HCT116 (cell line): ENCODE measurements around the gene SLC7A7. TPM values are rescaled to one million over a fixed set of nuclear protein-coding genes. Genes with fewer than 3 reads are reported as not detected.

Source experiments
- ATAC-seq: fragments of 200-7000 bp; cut with Tn5 transposase; 2 replicates; pipeline ENCODE4 v1.9.1; 2020; ENCODE audit warnings: mild to moderate bottlenecking, moderate library complexity
- BruUV-seq: library from RNA; stranded (reverse); fragments of 400-500 nt; replicated peaks from 2 replicates; lab custom pipeline; 2021; lab: Mats Ljungman, UMichigan
- CTCF ChIA-PET: fragments of 300-600 bp; sonication (Branson Sonifier 250); formaldehyde crosslinking; loops from one replicate; lab custom pipeline; 2021; ENCODE audit warnings: antibody characterized with exemption; lab: Charles Lee
- POLR2A ChIA-PET: fragments of 300-600, 350-600 bp; sonication (Branson Sonifier 250); formaldehyde crosslinking; loops from one replicate; lab custom pipeline; 2021; ENCODE audit warnings: antibody characterized with exemption; lab: Charles Lee
- RAD21 ChIA-PET, 2 experiments: fragments of 300-600 bp; sonication (Branson Sonifier 250); formaldehyde crosslinking; loops; one replicate each; lab custom pipeline; 2023; ENCODE audit warnings: low total read pairs in 2 of 2; ENCODE audit not compliant: uncharacterized antibody in 2 of 2, unreplicated experiment in 2 of 2, low non-redundant PET in 1 of 2; lab: Charles Lee
- DNase-seq: peaks from one replicate; pipeline ENCODE4 v3.0.0-alpha.2; 2010; ENCODE audit warnings: low read depth, low spot score
- H2AFZ ChIP-seq: fragments of 200-600 bp; shearing (Covaris generic), sonication (generic); 2 replicates; pipeline ENCODE4 v1.6.1; 2017; ENCODE audit warnings: low read depth, mixed run types, mixed read lengths, antibody characterized with exemption, low read length; ENCODE audit not compliant: poor library complexity, severe bottlenecking
- H3K27ac ChIP-seq: 2 replicates; pipeline ENCODE4 v1.5.1; 2012; ENCODE audit warnings: low read depth, low read length
- H3K27me3 ChIP-seq: fragments of 200-600 bp; sonication (generic); 2 replicates; pipeline ENCODE4 v1.6.1; 2016; ENCODE audit warnings: mixed run types, low read length, mixed read lengths; ENCODE audit not compliant: insufficient read depth
- H3K36me3 ChIP-seq, 2 experiments: fragments of 200-500 bp in 1 of 2; fragments of 200-600 bp in 1 of 2; sonication (Bioruptor generic) in 1 of 2; sonication (generic) in 1 of 2; 2 replicates each; pipeline versions ENCODE4 v1.5.1 to v1.6.1; 2014 to 2016; ENCODE audit warnings: low read length in 2 of 2, inconsistent platforms in 1 of 2, mixed read lengths in 1 of 2, mixed run types in 1 of 2; ENCODE audit not compliant: insufficient read depth in 2 of 2, control insufficient read depth in 1 of 2
- H3K4me1 ChIP-seq, 2 experiments: fragments of 200-600 bp in 1 of 2; sonication (generic) in 1 of 2; 2 replicates each; pipeline versions ENCODE4 v1.5.1 to v1.6.1; 2012 to 2017; ENCODE audit warnings: low read length in 2 of 2, inconsistent platforms in 1 of 2, mild to moderate bottlenecking in 1 of 2, mixed read lengths in 1 of 2, mixed run types in 1 of 2, moderate library complexity in 1 of 2; ENCODE audit not compliant: insufficient read depth in 2 of 2, control insufficient read depth in 1 of 2
- H3K4me2 ChIP-seq: fragments of 200-600 bp; sonication (generic); 2 replicates; pipeline ENCODE4 v1.6.1; 2017; ENCODE audit warnings: mixed run types, low read length, mixed read lengths
- H3K4me3 ChIP-seq, 2 experiments: fragments of 200-600 bp in 1 of 2; sonication (generic) in 1 of 2; replicated peaks in 1 of 2; 2 replicates each; pipeline ENCODE4 v1.5.1; 2011 to 2016; ENCODE audit warnings: low read length in 2 of 2, control low read depth in 1 of 2, low read depth in 1 of 2, mild to moderate bottlenecking in 1 of 2, mixed read lengths in 1 of 2, mixed run types in 1 of 2
- H3K79me2 ChIP-seq: fragments of 200-600 bp; sonication (generic); 2 replicates; pipeline ENCODE4 v1.6.1; 2017; ENCODE audit warnings: mild to moderate bottlenecking, mixed run types, low read length, moderate library complexity, mixed read lengths; ENCODE audit not compliant: insufficient read depth
- H3K9ac ChIP-seq: fragments of 200-600 bp; sonication (generic); 2 replicates; pipeline ENCODE4 v1.6.1; 2016; ENCODE audit warnings: low read length, mixed read lengths
- H3K9me2 ChIP-seq: fragments of 200-600 bp; sonication (generic), shearing (Covaris generic); 2 replicates; pipeline ENCODE4 v1.6.1; 2017; ENCODE audit warnings: mixed run types, mild to moderate bottlenecking, moderate library complexity; ENCODE audit not compliant: insufficient read depth
- H3K9me3 ChIP-seq, 2 experiments: fragments of 200-500 bp in 1 of 2; fragments of 200-600 bp in 1 of 2; sonication (Bioruptor generic) in 1 of 2; sonication (generic) in 1 of 2; 2 replicates each; pipeline ENCODE4 v1.6.1; 2014 to 2017; ENCODE audit warnings: low read length in 2 of 2, mixed read lengths in 2 of 2, inconsistent platforms in 1 of 2, low read depth in 1 of 2, mild to moderate bottlenecking in 1 of 2, mixed run types in 1 of 2, moderate library complexity in 1 of 2; ENCODE audit not compliant: control insufficient read depth in 1 of 2, insufficient read depth in 1 of 2
- H4K20me1 ChIP-seq: fragments of 200-600 bp; sonication (generic), shearing (Covaris generic); 2 replicates; pipeline ENCODE4 v1.6.1; 2017; ENCODE audit warnings: mixed run types, mild to moderate bottlenecking, moderate library complexity; ENCODE audit not compliant: insufficient read depth
- CBX3 ChIP-seq: IDR thresholded peaks from 2 replicates; pipeline ENCODE4 v1.6.1; 2012; ENCODE audit warnings: low read depth
- CEBPB ChIP-seq: IDR thresholded peaks from 2 replicates; pipeline ENCODE4 v1.6.1; 2012; ENCODE audit warnings: low read depth
- EGR1 ChIP-seq: IDR thresholded peaks from 2 replicates; pipeline ENCODE4 v1.6.1; 2012; ENCODE audit warnings: low read depth
- EZH2 ChIP-seq: fragments of 200-600 bp; sonication (generic); IDR thresholded peaks from 2 replicates; pipeline ENCODE4 v1.6.1; 2017; ENCODE audit warnings: antibody characterized with exemption, mixed run types
- EZH2phosphoT487 ChIP-seq: fragments of 200-600 bp; IDR thresholded peaks from 2 replicates; pipeline ENCODE4 v1.6.1; 2018; ENCODE audit warnings: antibody characterized with exemption, borderline replicate concordance
- MAX ChIP-seq: IDR thresholded peaks from 2 replicates; pipeline ENCODE4 v1.6.1; 2012
- POLR2A ChIP-seq: IDR thresholded peaks from 2 replicates; pipeline ENCODE4 v1.7.0; 2011; ENCODE audit warnings: borderline replicate concordance; ENCODE audit not compliant: insufficient read depth, insufficient read length; ENCODE audit errors: extremely low read depth
- POLR2AphosphoS5 ChIP-seq: IDR thresholded peaks from 2 replicates; pipeline ENCODE4 v1.6.1; 2011; ENCODE audit warnings: mild to moderate bottlenecking, low read depth, low read length, moderate library complexity
- RAD21 ChIP-seq: IDR thresholded peaks from 2 replicates; pipeline ENCODE4 v1.6.1; 2012; ENCODE audit warnings: low read depth, mild to moderate bottlenecking
- SIN3A ChIP-seq: IDR thresholded peaks from 2 replicates; pipeline ENCODE4 v1.6.1; 2012; ENCODE audit warnings: low read depth
- SP1 ChIP-seq: IDR thresholded peaks from 2 replicates; pipeline ENCODE4 v1.6.1; 2012; ENCODE audit warnings: low read depth
- SRF ChIP-seq: IDR thresholded peaks from 2 replicates; pipeline ENCODE4 v1.6.1; 2012; ENCODE audit warnings: low read depth
- YY1 ChIP-seq: IDR thresholded peaks from 2 replicates; pipeline ENCODE4 v1.6.1; 2011; ENCODE audit warnings: low read length, low read depth, moderate library complexity, mild to moderate bottlenecking; ENCODE audit not compliant: insufficient replicate concordance; ENCODE audit errors: extremely low read depth
- ZFX ChIP-seq: fragments of 450-650 bp; IDR thresholded peaks from 2 replicates; pipeline ENCODE4 v1.6.1; 2017
- intact Hi-C: fragments of 100-400 bp; cut with micrococcal nuclease; formaldehyde crosslinking; loops from 2 replicates; pipeline ENCODE4 v1.10.0; 2022
- total RNA-seq: library from RNA; stranded (reverse); gene quantifications from one replicate; pipeline ENCODE4 v1.2.1, GENCODE V29; 2021; ENCODE audit not compliant: unreplicated experiment
- TF ChIP-seq, protein P1 (sequence below): IDR thresholded peaks from 2 replicates; pipeline ENCODE4 v1.6.1; 2012; ENCODE audit warnings: low read depth

The SLC7A7 gene
- total RNA-seq, 1 experiment from 2014 or later, result 0.27 TPM

DNA sequence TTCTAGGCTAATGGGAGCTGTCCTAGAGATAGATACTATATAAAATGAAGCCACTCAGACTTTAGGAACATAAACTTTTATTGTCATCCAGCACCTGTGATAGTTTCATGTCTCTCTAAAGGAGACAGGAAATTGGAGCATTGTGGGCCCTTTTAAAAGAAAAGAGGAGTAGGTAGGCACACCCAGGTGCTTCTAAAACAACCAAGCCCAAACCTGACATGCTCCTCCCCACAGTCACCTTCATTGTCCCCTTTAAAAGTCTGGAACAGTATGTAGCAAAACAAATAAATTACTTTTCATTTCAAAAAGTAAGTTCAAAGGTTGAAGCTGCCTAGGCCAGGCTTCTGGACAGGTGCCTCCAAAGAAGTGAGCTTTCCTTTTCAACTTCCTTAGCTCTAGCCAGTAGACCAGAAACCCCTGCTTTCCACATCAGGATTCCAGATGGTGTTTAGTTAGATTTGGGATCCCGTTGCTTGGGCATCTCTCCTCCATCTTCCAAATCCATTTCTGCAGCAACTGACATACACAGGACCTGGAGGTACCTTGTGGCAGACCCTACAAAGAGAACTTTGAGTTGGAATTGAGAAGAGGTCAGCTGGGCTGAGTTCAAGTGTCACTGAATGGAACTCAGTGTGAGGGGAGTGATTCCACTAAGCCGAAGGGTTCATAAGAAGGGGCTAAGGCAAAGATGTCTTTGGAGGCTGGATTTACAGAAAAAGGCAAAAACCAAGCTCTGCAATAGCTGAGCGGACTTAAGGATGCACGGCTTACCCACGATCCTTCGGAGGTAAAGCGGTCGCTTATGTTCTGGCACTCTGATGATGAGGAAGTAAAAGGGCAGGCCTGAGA, 41.8 kb downstream of the SLC7A7 start:
- Histone ChIP-seq H3K27me3 (no peaks in the 10 kb centered on the region), H3K9me2 (no peaks in the 10 kb centered on the region), H3K4me2 (no peak overlapping the region), H2AFZ (no peak overlapping the region), H3K79me2 (peaks cover 13% of the 10 kb centered on the region), H3K9me3 (no peaks in the 10 kb centered on the region), H3K9ac (no peak overlapping the region), H3K4me1 (no peaks in the 10 kb centered on the region), H4K20me1 (no peaks in the 10 kb centered on the region), H3K27ac (no peak overlapping the region)
- BruUV-seq, result no TSS peak
- POLR2A ChIA-PET, result interaction anchor here (0.8 kb wide), 1 partner anchor 9 kb away, joined by 4 read pairs; no protein-coding TSS in a partner anchor
- no peak for DNase-seq
- no peak for ATAC-seq
- intact Hi-C loops, result no loop called here
- TF ChIP-seq RAD21 (no peak), POLR2AphosphoS5 (no peak), CEBPB (no peak), POLR2A (no peak)
- TF ChIP-seq, all 23 proteins: peak for 0
- ChIA-PET CTCF (no interaction called here), RAD21 (no interaction called here)
- Histone ChIP-seq H3K4me3 (no peak overlapping the region), H3K36me3 (peaks cover 35 to 39% of the 10 kb centered on the region in 2 experiments)

GRCh38 chr14:22772725-22773124, 42.5 kb downstream of the SLC7A7 start:
- Histone ChIP-seq H3K9me2 (no peaks in the 10 kb centered on the region), H3K4me1 (peaks cover 3 to 5% of the 10 kb centered on the region in 2 experiments; a peak in 3 of 4 replicates), H3K4me3 (no peak overlapping the region), H3K27me3 (no peaks in the 10 kb centered on the region), H4K20me1 (no peaks in the 10 kb centered on the region), H2AFZ (no peak overlapping the region), H3K27ac (no peak overlapping the region), H3K9ac (no peak overlapping the region), H3K79me2 (peaks cover 20% of the 10 kb centered on the region), H3K9me3 (no peaks in the 10 kb centered on the region), H3K4me2 (no peak overlapping the region), H3K36me3 (peaks cover 37 to 45% of the 10 kb centered on the region in 2 experiments)
- ChIA-PET CTCF (no interaction called here), RAD21 (no interaction called here), POLR2A (no interaction called here)
- ATAC-seq (no peak), DNase-seq (no peak)
- no TSS peak for BruUV-seq
- intact Hi-C loops, result no loop called here
- TF ChIP-seq SRF, result no peak
- no peak for TF ChIP-seq CBX3
- no peak for TF ChIP-seq MAX
- no peak for TF ChIP-seq YY1
- TF ChIP-seq, protein P1, sequence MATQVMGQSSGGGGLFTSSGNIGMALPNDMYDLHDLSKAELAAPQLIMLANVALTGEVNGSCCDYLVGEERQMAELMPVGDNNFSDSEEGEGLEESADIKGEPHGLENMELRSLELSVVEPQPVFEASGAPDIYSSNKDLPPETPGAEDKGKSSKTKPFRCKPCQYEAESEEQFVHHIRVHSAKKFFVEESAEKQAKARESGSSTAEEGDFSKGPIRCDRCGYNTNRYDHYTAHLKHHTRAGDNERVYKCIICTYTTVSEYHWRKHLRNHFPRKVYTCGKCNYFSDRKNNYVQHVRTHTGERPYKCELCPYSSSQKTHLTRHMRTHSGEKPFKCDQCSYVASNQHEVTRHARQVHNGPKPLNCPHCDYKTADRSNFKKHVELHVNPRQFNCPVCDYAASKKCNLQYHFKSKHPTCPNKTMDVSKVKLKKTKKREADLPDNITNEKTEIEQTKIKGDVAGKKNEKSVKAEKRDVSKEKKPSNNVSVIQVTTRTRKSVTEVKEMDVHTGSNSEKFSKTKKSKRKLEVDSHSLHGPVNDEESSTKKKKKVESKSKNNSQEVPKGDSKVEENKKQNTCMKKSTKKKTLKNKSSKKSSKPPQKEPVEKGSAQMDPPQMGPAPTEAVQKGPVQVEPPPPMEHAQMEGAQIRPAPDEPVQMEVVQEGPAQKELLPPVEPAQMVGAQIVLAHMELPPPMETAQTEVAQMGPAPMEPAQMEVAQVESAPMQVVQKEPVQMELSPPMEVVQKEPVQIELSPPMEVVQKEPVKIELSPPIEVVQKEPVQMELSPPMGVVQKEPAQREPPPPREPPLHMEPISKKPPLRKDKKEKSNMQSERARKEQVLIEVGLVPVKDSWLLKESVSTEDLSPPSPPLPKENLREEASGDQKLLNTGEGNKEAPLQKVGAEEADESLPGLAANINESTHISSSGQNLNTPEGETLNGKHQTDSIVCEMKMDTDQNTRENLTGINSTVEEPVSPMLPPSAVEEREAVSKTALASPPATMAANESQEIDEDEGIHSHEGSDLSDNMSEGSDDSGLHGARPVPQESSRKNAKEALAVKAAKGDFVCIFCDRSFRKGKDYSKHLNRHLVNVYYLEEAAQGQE, result no peak
- TF ChIP-seq SIN3A, result no peak
- TF ChIP-seq ZFX, result no peak
- no peak for TF ChIP-seq EZH2phosphoT487
- no peak for TF ChIP-seq POLR2A
- TF ChIP-seq EGR1, result no peak
- TF ChIP-seq EZH2, result no peak
- TF ChIP-seq SP1, result no peak
- no peak for TF ChIP-seq RAD21
- TF ChIP-seq POLR2AphosphoS5, result no peak
